Measurements from ENCODE around the gene SYT1.

Gene SYT1

DNA sequence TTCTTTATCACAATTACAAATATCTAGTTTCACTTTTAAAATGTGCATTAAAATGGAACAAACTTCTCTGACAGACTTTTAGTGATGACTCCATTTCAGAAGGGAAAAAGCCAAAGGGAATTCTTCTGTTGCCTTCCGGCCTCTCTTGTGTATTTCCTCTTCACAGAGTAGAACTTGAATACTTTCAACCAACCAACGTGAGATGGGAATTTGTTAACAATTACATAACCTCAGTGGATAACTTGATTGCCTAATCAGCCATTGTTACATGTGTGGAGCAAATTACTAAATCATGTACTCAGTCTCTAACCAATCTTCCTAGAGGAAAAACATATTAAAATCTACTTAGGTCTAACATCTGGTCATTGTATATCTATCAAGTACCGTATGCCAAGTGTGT is 291.1 kb downstream of the SYT1 start:
- no peak for TF ChIP-seq GATA2 (IDR thresholded peaks at IDR 0.05; ENCODE audit: low read depth, low read length)
- TF ChIP-seq GATA3 (IDR thresholded peaks at IDR 0.05; ENCODE audit: low read depth, low read length), result no peak

DNA sequence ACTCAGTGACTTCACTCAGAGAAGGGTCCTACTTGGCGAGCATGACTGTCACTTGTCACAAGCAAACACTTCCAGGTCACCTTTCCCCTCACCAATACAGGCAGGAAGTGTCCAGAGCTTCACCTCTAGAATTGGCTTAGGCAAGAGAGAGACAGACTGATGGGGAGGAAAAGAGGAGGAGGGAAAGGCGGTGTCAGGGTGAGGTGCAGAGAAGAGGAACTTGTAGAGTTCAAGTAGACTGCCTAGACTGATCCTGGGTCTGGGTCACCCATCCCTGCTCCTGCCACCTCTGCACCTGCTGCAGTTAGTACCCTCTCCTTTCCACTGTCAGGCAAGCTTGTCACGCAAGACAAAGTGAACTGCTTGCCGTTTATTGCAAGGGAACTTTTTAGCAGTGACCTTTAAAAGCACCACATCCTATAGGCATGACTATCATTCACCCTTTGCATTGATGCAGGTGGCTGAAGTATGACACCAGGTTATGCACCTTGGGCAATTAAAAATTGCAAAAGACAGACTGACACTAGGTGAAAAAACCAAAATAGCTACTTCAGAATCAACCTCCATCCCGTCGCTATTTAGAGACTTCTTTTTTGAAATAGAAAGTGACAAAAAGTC is 292.4 kb downstream of the SYT1 start:
- TF ChIP-seq GATA3 (IDR thresholded peaks at IDR 0.05; ENCODE audit: low read depth, low read length) (no peak), GATA2 (IDR thresholded peaks at IDR 0.05; ENCODE audit: low read depth, low read length) (no peak)

DNA sequence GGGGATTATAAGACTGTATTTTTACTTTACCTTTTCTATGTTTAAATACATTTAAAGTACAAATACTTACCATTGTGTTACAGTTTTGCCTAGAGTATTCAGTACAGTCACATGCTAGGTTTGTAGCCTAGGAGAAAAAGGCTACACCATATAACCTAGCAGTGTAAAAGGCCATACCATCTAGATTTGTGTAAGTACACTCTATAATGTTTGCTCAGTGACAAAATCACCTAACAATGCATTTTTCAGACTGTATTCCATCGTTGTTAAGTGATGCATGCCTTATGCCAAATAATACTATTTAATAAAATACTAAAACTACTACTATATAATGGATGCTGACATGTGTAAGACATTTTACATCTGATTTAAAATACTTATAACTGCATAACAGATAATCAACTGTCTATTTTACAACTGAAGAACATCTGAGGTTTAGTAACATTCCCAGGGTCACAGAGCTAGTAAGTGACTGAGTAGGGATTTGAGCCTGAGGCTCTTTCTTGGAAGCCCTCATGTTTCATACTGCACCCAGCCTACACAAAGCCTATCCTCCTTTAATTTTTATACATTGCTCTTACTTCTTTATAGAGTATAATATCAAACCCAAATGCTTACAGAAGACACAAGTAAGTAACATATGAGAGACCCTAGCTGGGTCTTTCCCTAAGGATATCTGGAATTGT is 296.8 kb downstream of the SYT1 start:
- TF ChIP-seq GATA2 (IDR thresholded peaks at IDR 0.05; ENCODE audit: low read depth, low read length), result no peak
- no peak for TF ChIP-seq GATA3 (IDR thresholded peaks at IDR 0.05; ENCODE audit: low read depth, low read length)

DNA sequence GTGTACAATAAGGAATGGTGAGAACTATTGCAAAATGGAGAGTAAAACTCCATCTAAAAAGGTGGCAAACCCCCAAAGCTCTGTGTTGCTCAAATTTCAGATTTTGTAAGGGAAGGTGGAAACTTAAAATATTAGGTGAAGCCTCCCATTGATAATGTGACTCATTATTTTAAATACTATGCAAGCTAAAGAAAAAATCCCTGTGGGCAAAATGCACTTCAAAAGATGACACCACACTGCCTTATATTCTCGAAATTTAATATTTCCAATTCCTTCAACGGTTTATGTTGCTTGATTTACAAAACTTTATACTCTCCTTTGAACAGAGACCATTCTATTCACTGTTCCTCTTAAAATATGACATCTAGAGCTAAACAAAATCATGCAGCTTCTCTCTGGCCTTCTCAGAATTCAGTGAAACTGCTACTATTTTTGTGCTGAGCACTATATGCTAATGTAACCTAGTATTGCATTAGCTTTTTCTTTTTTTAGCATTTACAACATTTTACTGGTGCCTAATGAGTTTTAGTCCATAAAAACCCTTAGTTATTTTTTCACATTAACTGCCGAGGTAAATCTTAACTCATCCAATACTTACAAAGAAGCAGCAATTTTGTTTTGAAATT is 297.7 kb downstream of the SYT1 start:
- no peak for TF ChIP-seq GATA2 (IDR thresholded peaks at IDR 0.05; ENCODE audit: low read depth, low read length)
- no peak for TF ChIP-seq GATA3 (IDR thresholded peaks at IDR 0.05; ENCODE audit: low read depth, low read length)

DNA sequence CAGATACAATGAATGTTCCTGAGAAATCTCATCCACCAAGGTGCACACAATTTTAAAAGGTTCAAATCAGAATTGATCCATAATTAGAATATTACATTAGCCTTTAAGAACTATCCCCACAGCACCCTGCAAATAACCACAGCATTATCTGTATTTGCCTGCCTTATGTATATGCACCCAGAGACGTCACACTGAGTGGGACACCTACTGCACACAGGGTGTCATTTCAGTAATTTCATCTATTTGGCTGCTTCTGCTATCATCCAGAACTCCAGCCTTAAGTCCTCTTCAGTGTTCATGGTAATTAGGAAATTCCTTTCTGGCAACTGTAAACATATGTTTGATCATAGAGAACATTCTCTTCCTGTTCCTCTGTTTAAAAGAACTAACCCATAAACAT is 298.4 kb downstream of the SYT1 start:
- TF ChIP-seq GATA3 (IDR thresholded peaks at IDR 0.05; ENCODE audit: low read depth, low read length) (no peak), GATA2 (IDR thresholded peaks at IDR 0.05; ENCODE audit: low read depth, low read length) (no peak)

- TF ChIP-seq GATA3 (IDR thresholded peaks at IDR 0.05; ENCODE audit: low read depth, low read length) (no peak), GATA2 (IDR thresholded peaks at IDR 0.05; ENCODE audit: low read depth, low read length) (no peak)
These were observed 300.3 kb downstream of the SYT1 start for GRCh38 chr12:79164890-79165289.

- TF ChIP-seq GATA3 (IDR thresholded peaks at IDR 0.05; ENCODE audit: low read depth, low read length), result no peak
These were observed 304.1 kb downstream of the SYT1 start for GRCh38 chr12:79168687-79169086.

GRCh38 chr12:79174626-79175025 is 310.1 kb downstream of the SYT1 start:
- TF ChIP-seq GATA2 (IDR thresholded peaks at IDR 0.05; ENCODE audit: low read depth, low read length), result no peak
- TF ChIP-seq GATA3 (IDR thresholded peaks at IDR 0.05; ENCODE audit: low read depth, low read length), result no peak

- TF ChIP-seq GATA3 (IDR thresholded peaks at IDR 0.05; ENCODE audit: low read depth, low read length) (no peak), GATA2 (IDR thresholded peaks at IDR 0.05; ENCODE audit: low read depth, low read length) (no peak)
These were observed 318.4 kb downstream of the SYT1 start for GRCh38 chr12:79183003-79183402.

DNA sequence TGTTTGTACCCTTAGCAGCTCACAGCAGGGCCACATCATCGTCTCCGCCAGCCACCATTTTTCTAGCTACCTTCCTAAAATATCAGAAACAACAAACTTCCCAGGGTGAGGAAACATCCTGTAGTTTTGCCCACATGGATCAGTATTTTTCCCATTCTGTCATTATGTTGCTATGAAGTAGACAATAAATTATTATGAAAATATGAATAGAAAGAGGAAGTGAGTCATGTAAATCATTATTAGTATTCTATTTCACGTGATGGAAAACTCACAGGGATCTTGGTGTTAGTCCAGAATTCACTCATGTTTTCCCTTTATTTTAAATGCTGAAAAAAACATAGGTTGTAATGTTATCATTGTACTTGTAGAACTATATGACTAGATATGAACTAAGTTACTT is 319.4 kb downstream of the SYT1 start:
- TF ChIP-seq GATA2 (IDR thresholded peaks at IDR 0.05; ENCODE audit: low read depth, low read length), result no peak
- TF ChIP-seq GATA3 (IDR thresholded peaks at IDR 0.05; ENCODE audit: low read depth, low read length), result no peak

DNA sequence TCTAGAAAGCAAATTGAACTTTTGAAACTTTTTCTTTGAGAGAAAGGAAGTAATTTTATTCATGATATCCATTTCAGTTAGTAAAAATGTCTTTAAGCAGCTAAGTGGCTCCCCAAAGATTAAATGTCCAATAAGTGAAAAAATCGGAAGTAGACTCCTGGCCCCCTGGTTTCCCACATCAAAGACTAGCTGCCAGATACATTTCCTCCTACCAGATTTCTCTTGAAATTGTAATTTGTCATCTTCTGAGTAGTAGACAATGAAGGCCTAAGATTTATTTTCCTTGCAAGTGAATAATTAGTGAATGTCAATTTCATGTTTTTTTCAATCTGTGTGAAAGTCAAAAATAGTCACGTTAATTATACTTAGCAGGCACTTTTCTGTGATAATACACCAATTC is 321.9 kb downstream of the SYT1 start:
- TF ChIP-seq GATA2 (IDR thresholded peaks at IDR 0.05; ENCODE audit: low read depth, low read length) (no peak), GATA3 (IDR thresholded peaks at IDR 0.05; ENCODE audit: low read depth, low read length) (no peak)

DNA sequence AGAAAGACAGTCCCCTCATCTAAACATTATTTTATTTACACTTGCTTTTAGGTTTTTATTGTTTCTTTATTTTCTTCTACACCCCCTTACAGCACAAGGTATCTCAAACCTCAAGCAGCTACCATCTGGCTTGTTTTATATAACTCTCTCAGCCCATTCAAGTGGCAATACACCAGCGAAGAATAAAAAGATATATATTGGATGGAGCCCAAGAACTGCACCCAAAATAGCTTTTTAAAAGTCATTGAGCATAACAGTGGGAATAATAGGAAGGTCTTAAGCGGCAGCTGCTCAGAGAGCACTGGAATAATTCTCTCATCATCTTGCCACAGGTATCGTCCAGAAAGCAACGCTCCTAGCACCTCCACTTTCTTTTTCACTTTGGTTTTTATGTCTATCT is 322.5 kb downstream of the SYT1 start:
- no peak for TF ChIP-seq GATA2 (IDR thresholded peaks at IDR 0.05; ENCODE audit: low read depth, low read length)
- TF ChIP-seq GATA3 (IDR thresholded peaks at IDR 0.05; ENCODE audit: low read depth, low read length), result no peak

- no peak for TF ChIP-seq GATA3 (IDR thresholded peaks at IDR 0.05; ENCODE audit: low read depth, low read length)
- no peak for TF ChIP-seq GATA2 (IDR thresholded peaks at IDR 0.05; ENCODE audit: low read depth, low read length)
These were observed 326.8 kb downstream of the SYT1 start for GRCh38 chr12:79191391-79191790.

GRCh38 chr12:79194595-79194994 is 330.0 kb downstream of the SYT1 start:
- TF ChIP-seq GATA3 (IDR thresholded peaks at IDR 0.05; ENCODE audit: low read depth, low read length) (no peak), GATA2 (IDR thresholded peaks at IDR 0.05; ENCODE audit: low read depth, low read length) (no peak)

GRCh38 chr12:79199166-79199565 is 334.6 kb downstream of the SYT1 start:
- TF ChIP-seq GATA2 (IDR thresholded peaks at IDR 0.05; ENCODE audit: low read depth, low read length), result no peak
- no peak for TF ChIP-seq GATA3 (IDR thresholded peaks at IDR 0.05; ENCODE audit: low read depth, low read length)
